IMR-90 (cell line): ENCODE data around the gene SBF2. TPM values are rescaled to one million over a fixed set of nuclear protein-coding genes. Genes with fewer than 3 reads are reported as not detected.

Experiments used
- ATAC-seq: fragments of 200-7000 bp; cut with Tn5 transposase; 2 replicates; pipeline ENCODE4 v1.9.1; 2020; ENCODE audit warnings: low read depth, mild to moderate bottlenecking, moderate library complexity
- BruUV-seq: library from RNA; stranded (reverse); fragments of 400-500 nt; replicated peaks from 2 replicates; lab custom pipeline; 2021; lab: Mats Ljungman, UMichigan
- CTCF ChIA-PET: fragments of 300-600 bp; formaldehyde crosslinking; extraction: SDS; loops from one replicate; lab custom pipeline; 2021; ENCODE audit warnings: antibody characterized with exemption; lab: Yijun Ruan, JAX
- POLR2A ChIA-PET: fragments of 300-600 bp; sonication (Branson Sonifier 250); formaldehyde crosslinking; loops from one replicate; lab custom pipeline; 2022; ENCODE audit warnings: antibody characterized with exemption; ENCODE audit not compliant: unreplicated experiment; lab: Charles Lee
- DNase-seq: peaks from one replicate; pipeline ENCODE4 v3.0.0; 2013
- H2AFZ ChIP-seq: replicated peaks from 2 replicates; pipeline ENCODE3; 2013; ENCODE audit warnings: low read length, mild to moderate bottlenecking; ENCODE audit not compliant: poor library complexity
- H2AK5ac ChIP-seq: 2 replicates; pipeline ENCODE4 v1.6.1; 2013; ENCODE audit warnings: low read depth, low read length, inconsistent platforms
- H2AK9ac ChIP-seq: replicated peaks from 2 replicates; pipeline ENCODE3; 2013; ENCODE audit warnings: mild to moderate bottlenecking, low read depth, low read length, moderate library complexity; ENCODE audit not compliant: poor library complexity
- H2BK120ac ChIP-seq: 2 replicates; pipeline ENCODE4 v1.6.1; 2013; ENCODE audit warnings: low read depth, low read length, inconsistent platforms
- H2BK15ac ChIP-seq: 3 replicates; pipeline ENCODE4 v1.6.1; 2013; ENCODE audit warnings: low read depth, low read length, inconsistent platforms
- H2BK20ac ChIP-seq: 2 replicates; pipeline ENCODE4 v1.6.1; 2013; ENCODE audit warnings: low read depth, mild to moderate bottlenecking, inconsistent platforms, low read length, moderate library complexity
- H2BK5ac ChIP-seq: 2 replicates; pipeline ENCODE4 v1.6.1; 2013; ENCODE audit warnings: mild to moderate bottlenecking, low read depth, low read length, inconsistent platforms; ENCODE audit not compliant: poor library complexity, severe bottlenecking
- H3K14ac ChIP-seq: replicated peaks from 2 replicates; pipeline ENCODE4 v1.6.1; 2013; ENCODE audit warnings: low read depth, low read length, inconsistent platforms
- H3K18ac ChIP-seq: 2 replicates; pipeline ENCODE4 v1.6.1; 2013; ENCODE audit warnings: low read depth, low read length, control low read depth
- H3K23ac ChIP-seq: 2 replicates; pipeline ENCODE4 v1.6.1; 2013; ENCODE audit warnings: low read depth, low read length, inconsistent platforms
- H3K27ac ChIP-seq: 2 replicates; pipeline ENCODE4 v1.5.1; 2013; ENCODE audit warnings: mild to moderate bottlenecking, control low read depth, low read length; ENCODE audit not compliant: insufficient read depth
- H3K27me3 ChIP-seq: 2 replicates; pipeline ENCODE4 v1.6.1; 2013; ENCODE audit warnings: low read length; ENCODE audit not compliant: control insufficient read depth, insufficient read depth
- H3K36me3 ChIP-seq: 2 replicates; pipeline ENCODE4 v1.6.1; 2013; ENCODE audit warnings: low read length, mixed read lengths; ENCODE audit not compliant: control insufficient read depth, insufficient read depth
- H3K4ac ChIP-seq: 2 replicates; pipeline ENCODE4 v1.6.1; 2013; ENCODE audit warnings: low read depth, low read length, inconsistent platforms
- H3K4me1 ChIP-seq: 2 replicates; pipeline ENCODE4 v1.6.1; 2013; ENCODE audit warnings: low read length, mixed read lengths; ENCODE audit not compliant: control insufficient read depth, insufficient read depth
- H3K4me2 ChIP-seq: 2 replicates; pipeline ENCODE4 v1.6.1; 2013; ENCODE audit warnings: low read depth, mild to moderate bottlenecking, control low read depth, low read length, moderate library complexity
- H3K4me3 ChIP-seq: 2 replicates; pipeline ENCODE4 v1.5.1; 2013; ENCODE audit warnings: low read depth, mild to moderate bottlenecking, control low read depth, low read length, moderate library complexity; ENCODE audit not compliant: insufficient read depth
- H3K56ac ChIP-seq: 2 replicates; pipeline ENCODE4 v1.6.1; 2013; ENCODE audit warnings: low read length, inconsistent platforms; ENCODE audit not compliant: insufficient read depth; ENCODE audit errors: extremely low read depth
- H3K79me1 ChIP-seq, 2 experiments: 2 replicates each; pipeline ENCODE4 v1.6.1; 2013; ENCODE audit warnings: low read length in 2 of 2, inconsistent platforms in 1 of 2, low read depth in 1 of 2
- H3K9ac ChIP-seq: 2 replicates; pipeline ENCODE4 v1.6.1; 2013; ENCODE audit warnings: low read depth, low read length, control low read depth
- H3K9me1 ChIP-seq: 2 replicates; pipeline ENCODE4 v1.6.1; 2013; ENCODE audit warnings: low read length, inconsistent platforms; ENCODE audit not compliant: insufficient read depth
- H3K9me3 ChIP-seq: 2 replicates; pipeline ENCODE4 v1.6.1; 2013; ENCODE audit warnings: low read length; ENCODE audit not compliant: control insufficient read depth, insufficient read depth
- H4K20me1 ChIP-seq: 2 replicates; pipeline ENCODE4 v1.6.1; 2013; ENCODE audit warnings: low read length, inconsistent platforms; ENCODE audit not compliant: insufficient read depth
- H4K5ac ChIP-seq: 2 replicates; pipeline ENCODE4 v1.6.1; 2013; ENCODE audit warnings: mild to moderate bottlenecking, low read depth, low read length, control low read depth
- H4K8ac ChIP-seq, 2 experiments: 2 replicates each; pipeline ENCODE4 v1.6.1; 2013; ENCODE audit warnings: low read depth in 2 of 2, low read length in 2 of 2, control low read depth in 1 of 2, inconsistent platforms in 1 of 2
- H4K91ac ChIP-seq: 2 replicates; pipeline ENCODE4 v1.6.1; 2013; ENCODE audit warnings: low read depth, low read length, inconsistent platforms; ENCODE audit not compliant: insufficient read depth
- BHLHE40 ChIP-seq: fragments of 150-350 bp; IDR thresholded peaks from 2 replicates; pipeline ENCODE4 v1.6.1; 2016; ENCODE audit warnings: mild to moderate bottlenecking, low read depth, low read length
- CEBPB ChIP-seq: IDR thresholded peaks from 2 replicates; pipeline ENCODE4 v1.6.1; 2012; ENCODE audit warnings: low read depth, low read length, improper control_type of control experiment
- FOS ChIP-seq: fragments of 150-350 bp; IDR thresholded peaks from 2 replicates; pipeline ENCODE4 v1.6.1; 2016; ENCODE audit warnings: low read depth, low read length
- MAFK ChIP-seq: IDR thresholded peaks from 2 replicates; pipeline ENCODE4 v1.6.1; 2012; ENCODE audit warnings: low read depth, low read length, improper control_type of control experiment
- MAZ ChIP-seq: IDR thresholded peaks from 2 replicates; pipeline ENCODE4 v1.6.1; 2012; ENCODE audit warnings: low read depth, mild to moderate bottlenecking, low read length, improper control_type of control experiment, moderate library complexity, borderline replicate concordance
- NFE2L2 ChIP-seq: fragments of 150-350 bp; IDR thresholded peaks from 2 replicates; pipeline ENCODE4 v1.6.1; 2016; ENCODE audit warnings: low read depth, mild to moderate bottlenecking, low read length
- POLR2A ChIP-seq: IDR thresholded peaks from 2 replicates; pipeline ENCODE4 v1.6.1; 2012; ENCODE audit warnings: mild to moderate bottlenecking, low read depth, low read length
- RAD21 ChIP-seq: IDR thresholded peaks from 2 replicates; pipeline ENCODE4 v1.6.1; 2012; ENCODE audit warnings: low read length, improper control_type of control experiment
- RCOR1 ChIP-seq: IDR thresholded peaks from 2 replicates; pipeline ENCODE4 v1.6.1; 2012; ENCODE audit warnings: mild to moderate bottlenecking, low read length, improper control_type of control experiment; ENCODE audit not compliant: insufficient replicate concordance
- RFX5 ChIP-seq: IDR thresholded peaks from 2 replicates; pipeline ENCODE4 v1.8.0; 2012; ENCODE audit warnings: low read depth, mild to moderate bottlenecking, low read length, moderate library complexity
- SMC3 ChIP-seq: fragments of 150-350 bp; IDR thresholded peaks from 2 replicates; pipeline ENCODE4 v1.6.1; 2016; ENCODE audit warnings: low read depth, mild to moderate bottlenecking, antibody characterized with exemption, low read length, moderate library complexity
- dilution Hi-C: fragments of 300-500 bp; cut with HindIII; formaldehyde crosslinking; loops from one replicate; pipeline ENCODE4 v1.14.3; 2018; ENCODE audit warnings: low sequenced_read_pairs; ENCODE audit not compliant: unreplicated experiment
- in situ Hi-C: fragments of 300-500 bp; cut with MboI; formaldehyde crosslinking; loops from 3 replicates; pipeline ENCODE4 v1.14.3; 2019; ENCODE audit warnings: low sequenced_read_pairs, inconsistent platforms, mixed read lengths
- intact Hi-C: fragments of 100-400 bp; cut with micrococcal nuclease; formaldehyde crosslinking; loops from 2 replicates; pipeline ENCODE4 v1.10.0; 2022
- polyA plus RNA-seq, 3 experiments: library from polyadenylated mRNA; depleted of rRNA; stranded (reverse); fragments of >200 nt; gene quantifications; 2 replicates each; pipeline ENCODE4 v1.2.3, GENCODE V29; 2012; ENCODE audit warnings: low replicate concordance in 1 of 3
- total RNA-seq: library from RNA; depleted of rRNA; stranded (reverse); fragments of >200 nt; gene quantifications from 2 replicates; pipeline ENCODE4 v1.2.3, GENCODE V29; 2012
- TF ChIP-seq, protein P1 (sequence below): conservative IDR thresholded peaks from 2 replicates; pipeline ENCODE4 v1.5.1; 2012; ENCODE audit warnings: mild to moderate bottlenecking, low read depth, low read length, improper control_type of control experiment
- TF ChIP-seq, protein P2 (sequence below): fragments of 150-350 bp; IDR thresholded peaks from 2 replicates; pipeline ENCODE4 v1.6.1; 2017; ENCODE audit warnings: mild to moderate bottlenecking, antibody characterized with exemption, low read length, low read depth
- TF ChIP-seq, protein P3 (sequence below): fragments of 150-350 bp; IDR thresholded peaks from 2 replicates; pipeline ENCODE4 v1.6.1; 2016; ENCODE audit warnings: low read depth, mild to moderate bottlenecking, low read length, moderate library complexity, borderline replicate concordance

The SBF2 gene
- total and polyA plus RNA-seq, 2 of the 4 experiments (the other 2 are of a cell fraction), result 23.8 to 51.8 TPM

DNA sequence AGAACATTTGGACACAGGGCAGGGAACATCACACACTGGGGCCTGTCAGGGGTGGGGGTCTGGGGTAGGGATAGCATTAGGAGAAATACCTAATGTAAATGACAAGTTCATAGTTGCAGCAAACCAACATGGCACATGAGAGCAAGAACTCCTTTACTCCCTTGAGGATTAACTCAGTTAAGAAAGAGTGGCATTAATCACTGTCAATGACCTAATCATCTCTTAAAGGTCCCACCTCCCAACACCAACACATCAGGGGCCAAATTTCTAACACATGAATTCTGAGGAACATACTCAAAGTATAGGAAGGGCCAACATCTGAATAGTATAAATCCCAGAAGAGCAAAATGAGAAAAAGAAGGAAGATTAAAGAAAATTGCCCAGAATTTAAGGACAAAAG lies 357.3 kb downstream of the SBF2 start:
- no peak overlapping the region for H2AK9ac ChIP-seq
- H2BK5ac ChIP-seq, result no peak overlapping the region
- no peak overlapping the region for H3K9ac ChIP-seq
- no TSS peak for BruUV-seq
- H3K79me1 ChIP-seq, result peaks cover 5 to 6% of the 10 kb centered on the region in 2 experiments; a peak in 3 of 4 replicates
- DNase-seq (no peak), ATAC-seq (no peak)
- H2BK120ac ChIP-seq, result no peak overlapping the region
- CTCF ChIA-PET, result no interaction called here
- H3K9me3 ChIP-seq, result no peaks in the 10 kb centered on the region
- no peak overlapping the region for H4K91ac ChIP-seq
- no peak overlapping the region for H3K56ac ChIP-seq
- H3K9me1 ChIP-seq, result 0 out of 2 replicates have a peak, but pooled peaks cover 2% of the 10 kb centered on the region
- H3K4me3 ChIP-seq, result no peak overlapping the region
- H4K5ac ChIP-seq, result no peak overlapping the region
- H2BK20ac ChIP-seq, result no peak overlapping the region
- no peak overlapping the region for H3K14ac ChIP-seq
- H3K18ac ChIP-seq, result no peak overlapping the region
- in situ Hi-C loops (no loop called here), intact Hi-C loops (no loop called here), dilution Hi-C loops (no loop called here)
- H3K4me2 ChIP-seq, result no peak overlapping the region
- H2BK15ac ChIP-seq, result no peak overlapping the region
- H3K23ac ChIP-seq, result no peak overlapping the region
- no peak overlapping the region for H2AK5ac ChIP-seq
- TF ChIP-seq FOS (no peak), MAFK (no peak), NFE2L2 (no peak), MAZ (no peak), RCOR1 (no peak), BHLHE40 (no peak), RFX5 (no peak), CEBPB (no peak), SMC3 (no peak), RAD21 (no peak), POLR2A (no peak)
- TF ChIP-seq, protein P1, sequence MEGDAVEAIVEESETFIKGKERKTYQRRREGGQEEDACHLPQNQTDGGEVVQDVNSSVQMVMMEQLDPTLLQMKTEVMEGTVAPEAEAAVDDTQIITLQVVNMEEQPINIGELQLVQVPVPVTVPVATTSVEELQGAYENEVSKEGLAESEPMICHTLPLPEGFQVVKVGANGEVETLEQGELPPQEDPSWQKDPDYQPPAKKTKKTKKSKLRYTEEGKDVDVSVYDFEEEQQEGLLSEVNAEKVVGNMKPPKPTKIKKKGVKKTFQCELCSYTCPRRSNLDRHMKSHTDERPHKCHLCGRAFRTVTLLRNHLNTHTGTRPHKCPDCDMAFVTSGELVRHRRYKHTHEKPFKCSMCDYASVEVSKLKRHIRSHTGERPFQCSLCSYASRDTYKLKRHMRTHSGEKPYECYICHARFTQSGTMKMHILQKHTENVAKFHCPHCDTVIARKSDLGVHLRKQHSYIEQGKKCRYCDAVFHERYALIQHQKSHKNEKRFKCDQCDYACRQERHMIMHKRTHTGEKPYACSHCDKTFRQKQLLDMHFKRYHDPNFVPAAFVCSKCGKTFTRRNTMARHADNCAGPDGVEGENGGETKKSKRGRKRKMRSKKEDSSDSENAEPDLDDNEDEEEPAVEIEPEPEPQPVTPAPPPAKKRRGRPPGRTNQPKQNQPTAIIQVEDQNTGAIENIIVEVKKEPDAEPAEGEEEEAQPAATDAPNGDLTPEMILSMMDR, result no peak
- TF ChIP-seq, protein P2, sequence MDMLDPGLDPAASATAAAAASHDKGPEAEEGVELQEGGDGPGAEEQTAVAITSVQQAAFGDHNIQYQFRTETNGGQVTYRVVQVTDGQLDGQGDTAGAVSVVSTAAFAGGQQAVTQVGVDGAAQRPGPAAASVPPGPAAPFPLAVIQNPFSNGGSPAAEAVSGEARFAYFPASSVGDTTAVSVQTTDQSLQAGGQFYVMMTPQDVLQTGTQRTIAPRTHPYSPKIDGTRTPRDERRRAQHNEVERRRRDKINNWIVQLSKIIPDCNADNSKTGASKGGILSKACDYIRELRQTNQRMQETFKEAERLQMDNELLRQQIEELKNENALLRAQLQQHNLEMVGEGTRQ, result no peak
- TF ChIP-seq, protein P3, sequence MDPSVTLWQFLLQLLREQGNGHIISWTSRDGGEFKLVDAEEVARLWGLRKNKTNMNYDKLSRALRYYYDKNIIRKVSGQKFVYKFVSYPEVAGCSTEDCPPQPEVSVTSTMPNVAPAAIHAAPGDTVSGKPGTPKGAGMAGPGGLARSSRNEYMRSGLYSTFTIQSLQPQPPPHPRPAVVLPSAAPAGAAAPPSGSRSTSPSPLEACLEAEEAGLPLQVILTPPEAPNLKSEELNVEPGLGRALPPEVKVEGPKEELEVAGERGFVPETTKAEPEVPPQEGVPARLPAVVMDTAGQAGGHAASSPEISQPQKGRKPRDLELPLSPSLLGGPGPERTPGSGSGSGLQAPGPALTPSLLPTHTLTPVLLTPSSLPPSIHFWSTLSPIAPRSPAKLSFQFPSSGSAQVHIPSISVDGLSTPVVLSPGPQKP, result no peak
- POLR2A ChIA-PET, result no interaction called here
- H4K8ac ChIP-seq, result no peak overlapping the region
- H4K20me1 ChIP-seq, result no peaks in the 10 kb centered on the region
- no peaks in the 10 kb centered on the region for H3K27me3 ChIP-seq
- H3K36me3 ChIP-seq, result no peaks in the 10 kb centered on the region
- no peak overlapping the region for H3K4ac ChIP-seq
- no peak overlapping the region for H2AFZ ChIP-seq
- H3K4me1 ChIP-seq, result no peaks in the 10 kb centered on the region
- no peak overlapping the region for H3K27ac ChIP-seq
